Brain microvascular endothelial cell (primary cell): Measurements from ENCODE around the gene DEFB132.
"Not testable (repeated sequence)": the region's sequence is repeated elsewhere in the genome, so short reads cannot be mapped to it uniquely, and the experiment has no call there.

Experiments used
- DNase-seq: peaks from one replicate; pipeline ENCODE4 v3.0.0-alpha.2; 2020
- H3K27ac ChIP-seq: fragments of 250-450 bp; sonication (Bioruptor Pico); 2 replicates; pipeline ENCODE4 v1.5.1; 2020; ENCODE audit warnings: mild to moderate bottlenecking, moderate library complexity
- H3K27me3 ChIP-seq: fragments of 250-450 bp; sonication (Bioruptor Pico); replicated peaks from 2 replicates; pipeline ENCODE4 v1.5.1; 2020; ENCODE audit warnings: mild to moderate bottlenecking
- H3K36me3 ChIP-seq: fragments of 250-450 bp; sonication (Bioruptor Pico); replicated peaks from 2 replicates; pipeline ENCODE4 v1.5.1; 2020; ENCODE audit warnings: mild to moderate bottlenecking
- H3K4me3 ChIP-seq: 2 replicates; pipeline ENCODE4 v1.5.1; 2011; ENCODE audit warnings: low read depth, mild to moderate bottlenecking, control low read depth, low read length, moderate library complexity
- CTCF ChIP-seq: IDR thresholded peaks from 2 replicates; pipeline ENCODE4 v1.5.1; 2011; ENCODE audit warnings: low read depth, mild to moderate bottlenecking, moderate library complexity, low read length, control low read depth, inconsistent platforms; ENCODE audit errors: missing control alignments
- in situ Hi-C: cut with HindIII; loops from 2 replicates; pipeline ENCODE4 v1.10.0; 2017; ENCODE audit warnings: low sequenced_read_pairs, low pct_ligation_motif_present

The DEFB132 gene

GRCh38 chr20:217266-217665, 40.3 kb upstream of the DEFB132 start:
- H3K36me3 ChIP-seq: no peaks in the 10 kb centered on the region
- TF ChIP-seq CTCF: no peak
- in situ Hi-C loops: no loop called here
- H3K27me3 ChIP-seq: no peaks in the 10 kb centered on the region
- no peak overlapping the region for H3K27ac ChIP-seq
- DNase-seq: no peak
- H3K4me3 ChIP-seq: no peak overlapping the region

GRCh38 chr20:219290-220115, 38.0 kb upstream of the DEFB132 start:
- Histone ChIP-seq H3K27me3 (no peaks in the 10 kb centered on the region), H3K4me3 (no peak overlapping the region), H3K36me3 (no peaks in the 10 kb centered on the region), H3K27ac (no peak overlapping the region)
- TF ChIP-seq CTCF: peak; percentile 43
- peak; percentile 12 for DNase-seq
- in situ Hi-C loops: no loop called here

- H3K27me3 ChIP-seq: no peaks in the 10 kb centered on the region
- no peak for TF ChIP-seq CTCF
- no peak for DNase-seq
- no peak overlapping the region for H3K4me3 ChIP-seq
- in situ Hi-C loops: no loop called here
- H3K36me3 ChIP-seq: no peaks in the 10 kb centered on the region
- H3K27ac ChIP-seq: no peak overlapping the region
These were observed 36.2 kb upstream of the DEFB132 start for GRCh38 chr20:221258-221830.

GRCh38 chr20:225879-226278, 31.6 kb upstream of the DEFB132 start:
- DNase-seq, H3K4me3 ChIP-seq, H3K36me3 ChIP-seq, H3K27ac ChIP-seq, H3K27me3 ChIP-seq, in situ Hi-C loops: not testable (repeated sequence)

- Histone ChIP-seq H3K27ac (no peak within 1 kb of the TSS), H3K4me3 (no peak within 1 kb of the TSS), H3K27me3 (no peaks in the 10 kb centered on the region), H3K36me3 (no peaks in the 10 kb centered on the region)
- TF ChIP-seq CTCF: no peak
- in situ Hi-C loops: no loop called here
- no peak for DNase-seq
These were observed 30.6 kb upstream of the DEFB132 start, which contains the start of gene DEFB129 for GRCh38 chr20:226958-227357. TSS of gene DEFB129 (plus strand) at chr20:227258. CDS start at chr20:227289, 31 bp downstream.

GRCh38 chr20:227439-228105, 30.0 kb upstream of the DEFB132 start:
- Histone ChIP-seq H3K36me3 (no peaks in the 10 kb centered on the region), H3K27ac (no peak overlapping the region), H3K4me3 (no peak overlapping the region), H3K27me3 (no peaks in the 10 kb centered on the region)
- in situ Hi-C loops: no loop called here
- DNase-seq: no peak
- no peak for TF ChIP-seq CTCF
